CD14-positive monocyte (primary cell): ENCODE results near the gene CREB1. TPM values are rescaled to one million over a fixed set of nuclear protein-coding genes. Genes with fewer than 3 reads are reported as not detected.

ENCODE experiments used
- DNase-seq, 3 donors: peaks; one replicate each; pipeline ENCODE4 v3.0.0-alpha.2; 2011 to 2022
- H2AFZ ChIP-seq: 2 replicates; pipeline ENCODE4 v1.6.0; 2012; ENCODE audit warnings: mild to moderate bottlenecking, low read depth, low read length, inconsistent platforms; ENCODE audit not compliant: insufficient read depth, poor library complexity, severe bottlenecking
- H3K27ac ChIP-seq, 2 donors: 1 replicate in 1 of 2; 2 replicates in 1 of 2; pipeline ENCODE4 v1.5.1; 2012 to 2013; ENCODE audit warnings: low read length in 2 of 2, control low read depth in 1 of 2, inconsistent platforms in 1 of 2, low read depth in 1 of 2, mild to moderate bottlenecking in 1 of 2
- H3K27me3 ChIP-seq, 2 donors: one replicate each; pipeline versions ENCODE4 v1.6.0 to v1.6.1; 2011 to 2013; ENCODE audit warnings: low read length in 2 of 2; ENCODE audit not compliant: control insufficient read depth in 2 of 2, insufficient read depth in 2 of 2
- H3K36me3 ChIP-seq, 2 donors: replicated peaks in 1 of 2; 1 replicate in 1 of 2; 2 replicates in 1 of 2; pipeline versions ENCODE4 v1.5.1 to v1.6.1; 2012 to 2013; ENCODE audit warnings: low read length in 2 of 2, control low read depth in 1 of 2, inconsistent platforms in 1 of 2, mild to moderate bottlenecking in 1 of 2; ENCODE audit not compliant: insufficient read depth in 2 of 2, control insufficient read depth in 1 of 2
- H3K4me1 ChIP-seq, 2 donors: 1 replicate in 1 of 2; 2 replicates in 1 of 2; pipeline versions ENCODE4 v1.5.1 to v1.6.1; 2012 to 2013; ENCODE audit warnings: low read length in 2 of 2, control low read depth in 1 of 2, inconsistent platforms in 1 of 2, mild to moderate bottlenecking in 1 of 2, moderate library complexity in 1 of 2; ENCODE audit not compliant: insufficient read depth in 2 of 2, control insufficient read depth in 1 of 2
- H3K4me2 ChIP-seq: replicated peaks from 2 replicates; pipeline ENCODE3; 2012; ENCODE audit warnings: low read length, moderate library complexity, mild to moderate bottlenecking; ENCODE audit not compliant: poor library complexity, severe bottlenecking; ENCODE audit errors: extremely low read depth
- H3K4me3 ChIP-seq, 3 experiments: fragments of 200-600 bp in 1 of 3; sonication (generic) in 1 of 3; replicated peaks in 1 of 3; 1 replicate in 2 of 3; 2 replicates in 1 of 3; pipeline ENCODE4 v1.5.1; 2011 to 2013; ENCODE audit warnings: low read length in 3 of 3, mild to moderate bottlenecking in 3 of 3, control low read depth in 2 of 3, low read depth in 2 of 3, inconsistent platforms in 1 of 3, moderate library complexity in 1 of 3
- H3K79me2 ChIP-seq: 2 replicates; pipeline ENCODE4 v1.6.0; 2012; ENCODE audit warnings: mild to moderate bottlenecking, control low read depth, inconsistent platforms, low read length, moderate library complexity; ENCODE audit not compliant: insufficient read depth
- H3K9ac ChIP-seq: 2 replicates; pipeline ENCODE4 v1.6.0; 2017; ENCODE audit warnings: low read length, mild to moderate bottlenecking; ENCODE audit not compliant: insufficient read depth, poor library complexity, severe bottlenecking
- H3K9me3 ChIP-seq, 2 donors: replicated peaks in 1 of 2; 1 replicate in 1 of 2; 2 replicates in 1 of 2; pipeline versions ENCODE4 v1.5.1 to v1.6.1; 2012 to 2013; ENCODE audit warnings: low read length in 2 of 2, control low read depth in 1 of 2; ENCODE audit not compliant: control insufficient read depth in 1 of 2, insufficient read depth in 1 of 2
- H4K20me1 ChIP-seq: 2 replicates; pipeline ENCODE4 v1.6.0; 2012; ENCODE audit warnings: mild to moderate bottlenecking, low read length, control low read depth, moderate library complexity; ENCODE audit not compliant: insufficient read depth
- H3K27ac Mint-ChIP-seq, 7 donors: one replicate each; pipeline ENCODE4 v1.8.0; 2020; ENCODE audit warnings: mild to moderate bottlenecking in 7 of 7, mixed read lengths in 7 of 7, moderate library complexity in 6 of 7, inconsistent platforms in 2 of 7
- H3K27me3 Mint-ChIP-seq, 3 donors: one replicate each; pipeline ENCODE4 v1.8.0; 2021 to 2022; ENCODE audit warnings: low read depth in 3 of 3, mild to moderate bottlenecking in 3 of 3, mixed read lengths in 3 of 3, moderate library complexity in 3 of 3, inconsistent platforms in 1 of 3
- H3K36me3 Mint-ChIP-seq, 2 donors: one replicate each; pipeline ENCODE4 v1.8.0; 2020; ENCODE audit warnings: mixed read lengths in 2 of 2, inconsistent platforms in 1 of 2, mild to moderate bottlenecking in 1 of 2
- H3K4me1 Mint-ChIP-seq: one replicate; pipeline ENCODE4 v1.8.0; 2020; ENCODE audit warnings: mild to moderate bottlenecking, mixed read lengths
- H3K4me3 Mint-ChIP-seq, 2 donors: one replicate each; pipeline ENCODE4 v1.8.0; 2020; ENCODE audit warnings: mild to moderate bottlenecking in 2 of 2, mixed read lengths in 2 of 2, moderate library complexity in 1 of 2
- H3K9me3 Mint-ChIP-seq, 7 donors: one replicate each; pipeline ENCODE4 v1.8.0; 2020 to 2022; ENCODE audit warnings: mixed read lengths in 7 of 7, mild to moderate bottlenecking in 6 of 7, moderate library complexity in 6 of 7, inconsistent platforms in 2 of 7
- whole genome bisulfite sequencing: methylation state at CpG from one replicate; pipeline ENCODE4 v1.1.5; 2013; ENCODE audit warnings: missing lambda C conversion rate; ENCODE audit not compliant: insufficient coverage; 5-methylcytosine and 5-hydroxymethylcytosine counted together
- intact Hi-C, 2 donors: fragments of 100-400 bp; cut with micrococcal nuclease; formaldehyde crosslinking; loops; one replicate each; pipeline versions ENCODE4 v1.15.0 to v1.15.1; 2023
- polyA plus RNA-seq, 3 donors: library from polyadenylated mRNA; depleted of rRNA in 1 of 3; unstranded in 2 of 3; stranded (reverse) in 1 of 3; fragments of 300-500 nt in 2 of 3; fragments of >200 nt in 1 of 3; fragmentation: Illumina TruSeq in 2 of 3; gene quantifications; 1 replicate in 2 of 3; 2 replicates in 1 of 3; pipeline ENCODE4 v1.2.3, GENCODE V29; 2012 to 2021
- TF ChIP-seq, protein P1 (sequence below): fragments of 200-600 bp; IDR thresholded peaks from one replicate; pipeline ENCODE4 v1.8.0; 2022; ENCODE audit warnings: antibody characterized with exemption, mild to moderate bottlenecking

Gene CREB1
- polyA plus RNA-seq, 3 donors, result 43.3 to 60.5 (median 55.2) TPM

DNA sequence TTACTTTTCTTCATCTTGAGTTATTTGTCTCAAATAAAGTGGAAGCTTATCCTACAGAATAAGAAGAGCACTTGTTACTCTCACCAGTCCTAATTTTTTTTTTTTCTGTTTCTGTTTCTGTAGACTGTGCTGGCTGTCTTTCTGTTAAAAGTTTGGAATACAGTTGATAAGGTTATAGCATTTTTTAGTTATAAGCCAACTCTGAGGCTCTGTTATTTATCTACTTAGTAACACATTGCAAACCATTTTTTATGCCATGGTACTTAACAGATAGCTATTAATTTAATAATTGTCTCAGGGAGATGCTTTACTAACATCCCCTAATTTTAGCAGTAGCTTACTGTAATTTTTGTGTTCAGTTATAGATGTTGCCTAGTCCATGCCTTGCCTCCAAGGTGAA is 37.9 kb downstream of the CREB1 start:
- Histone ChIP-seq H3K4me2 (no peak overlapping the region), H4K20me1 (peaks cover 29% of the 10 kb centered on the region), H3K79me2 (peaks cover 7% of the 10 kb centered on the region), H3K9me3 (no peaks in the 10 kb centered on the region), H3K9ac (no peak overlapping the region), H3K36me3 (peaks cover 78 to 97% of the 10 kb centered on the region in 2 donors), H2AFZ (no peak overlapping the region), H3K4me1 (no peaks in the 10 kb centered on the region), H3K27me3 (no peaks in the 10 kb centered on the region), H3K27ac (peak overlapping the region in 1 of 2 donors; percentile 22), H3K4me3 (no peak overlapping the region)
- no peaks in the 10 kb centered on the region for H3K4me1 Mint-ChIP-seq
- no peak for DNase-seq
- intact Hi-C loops, result no loop called here
- no peaks in the 10 kb centered on the region for H3K27me3 Mint-ChIP-seq
- no peaks in the 10 kb centered on the region for H3K9me3 Mint-ChIP-seq
- H3K36me3 Mint-ChIP-seq, result peaks cover 66 to 82% of the 10 kb centered on the region in 2 donors
- H3K4me3 Mint-ChIP-seq, result no peak overlapping the region
- TF ChIP-seq, protein P1, sequence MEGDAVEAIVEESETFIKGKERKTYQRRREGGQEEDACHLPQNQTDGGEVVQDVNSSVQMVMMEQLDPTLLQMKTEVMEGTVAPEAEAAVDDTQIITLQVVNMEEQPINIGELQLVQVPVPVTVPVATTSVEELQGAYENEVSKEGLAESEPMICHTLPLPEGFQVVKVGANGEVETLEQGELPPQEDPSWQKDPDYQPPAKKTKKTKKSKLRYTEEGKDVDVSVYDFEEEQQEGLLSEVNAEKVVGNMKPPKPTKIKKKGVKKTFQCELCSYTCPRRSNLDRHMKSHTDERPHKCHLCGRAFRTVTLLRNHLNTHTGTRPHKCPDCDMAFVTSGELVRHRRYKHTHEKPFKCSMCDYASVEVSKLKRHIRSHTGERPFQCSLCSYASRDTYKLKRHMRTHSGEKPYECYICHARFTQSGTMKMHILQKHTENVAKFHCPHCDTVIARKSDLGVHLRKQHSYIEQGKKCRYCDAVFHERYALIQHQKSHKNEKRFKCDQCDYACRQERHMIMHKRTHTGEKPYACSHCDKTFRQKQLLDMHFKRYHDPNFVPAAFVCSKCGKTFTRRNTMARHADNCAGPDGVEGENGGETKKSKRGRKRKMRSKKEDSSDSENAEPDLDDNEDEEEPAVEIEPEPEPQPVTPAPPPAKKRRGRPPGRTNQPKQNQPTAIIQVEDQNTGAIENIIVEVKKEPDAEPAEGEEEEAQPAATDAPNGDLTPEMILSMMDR, result no peak
- peak overlapping the region in 2 of 7 donors; percentile 7 to 55 for H3K27ac Mint-ChIP-seq

GRCh38 chr2:207571370-207571769 is 41.6 kb downstream of the CREB1 start:
- WGBS, result no CpG with 5 or more reads among the region's 3 CpGs
- H3K27me3 Mint-ChIP-seq, result no peaks in the 10 kb centered on the region
- Histone ChIP-seq H3K9me3 (no peaks in the 10 kb centered on the region), H3K27ac (peak overlapping the region in 1 of 2 donors; percentile 32), H4K20me1 (peaks cover 17% of the 10 kb centered on the region), H3K27me3 (no peaks in the 10 kb centered on the region), H3K9ac (no peak overlapping the region), H3K36me3 (peaks cover 91 to 98% of the 10 kb centered on the region in 2 donors), H3K4me2 (no peak overlapping the region), H3K4me1 (no peaks in the 10 kb centered on the region), H3K79me2 (peaks cover 10% of the 10 kb centered on the region), H3K4me3 (no peak overlapping the region), H2AFZ (no peak overlapping the region)
- no peak for DNase-seq
- peak overlapping the region in 1 of 7 donors; percentile 61 for H3K27ac Mint-ChIP-seq
- no peaks in the 10 kb centered on the region for H3K9me3 Mint-ChIP-seq
- no peaks in the 10 kb centered on the region for H3K4me1 Mint-ChIP-seq
- peaks cover 71 to 81% of the 10 kb centered on the region in 2 donors for H3K36me3 Mint-ChIP-seq
- intact Hi-C loops, result no loop called here
- no peak overlapping the region for H3K4me3 Mint-ChIP-seq
- TF ChIP-seq, protein P1, result no peak
